ENCODE data around the gene STAC. TPM values are rescaled to one million over a fixed set of nuclear protein-coding genes. Genes with fewer than 3 reads are reported as not detected.
A peak's percentile ranks its signal among the peaks of the same experiment; 100 is the strongest.

STAC gene
- total RNA-seq, 1 donor from 2014 or later = 0.18 TPM

GRCh38 chr3:36484386-36484785 lies 104.1 kb downstream of the STAC start:
- peaks cover 13% of the 10 kb centered on the region for H3K4me1 Mint-ChIP-seq (ENCODE audit: unreplicated experiment)
- no peak overlapping the region for H3K27ac Mint-ChIP-seq (ENCODE audit: unreplicated experiment)
- H3K27me3 Mint-ChIP-seq (ENCODE audit: unreplicated experiment) = no peaks in the 10 kb centered on the region
- no peak overlapping the region for H3K4me3 Mint-ChIP-seq (ENCODE audit: unreplicated experiment)
- no peaks in the 10 kb centered on the region for H3K36me3 Mint-ChIP-seq (ENCODE audit: low read depth, unreplicated experiment)
- no peak for TF ChIP-seq CTCF (IDR thresholded peaks at IDR 0.05; ENCODE audit: unreplicated experiment)
- no peaks in the 10 kb centered on the region for H3K9me3 Mint-ChIP-seq (ENCODE audit: unreplicated experiment)
- DNase-seq (ENCODE audit: low spot score) = no peak

GRCh38 chr3:36486009-36486795 lies 105.9 kb downstream of the STAC start:
- no peak for TF ChIP-seq CTCF (IDR thresholded peaks at IDR 0.05; ENCODE audit: unreplicated experiment)
- H3K27me3 Mint-ChIP-seq (ENCODE audit: unreplicated experiment) = no peaks in the 10 kb centered on the region
- H3K4me1 Mint-ChIP-seq (ENCODE audit: unreplicated experiment) = peaks cover 13% of the 10 kb centered on the region
- no peaks in the 10 kb centered on the region for H3K36me3 Mint-ChIP-seq (ENCODE audit: low read depth, unreplicated experiment)
- no peak overlapping the region for H3K4me3 Mint-ChIP-seq (ENCODE audit: unreplicated experiment)
- DNase-seq (ENCODE audit: low spot score) = no peak
- peak overlapping the region; percentile 68 for H3K27ac Mint-ChIP-seq (ENCODE audit: unreplicated experiment)
- H3K9me3 Mint-ChIP-seq (ENCODE audit: unreplicated experiment) = no peaks in the 10 kb centered on the region

GRCh38 chr3:36487616-36488015 lies 107.3 kb downstream of the STAC start:
- DNase-seq (ENCODE audit: low spot score) = no peak
- H3K4me3 Mint-ChIP-seq (ENCODE audit: unreplicated experiment) = no peak overlapping the region
- peaks cover 13% of the 10 kb centered on the region for H3K4me1 Mint-ChIP-seq (ENCODE audit: unreplicated experiment)
- no peaks in the 10 kb centered on the region for H3K27me3 Mint-ChIP-seq (ENCODE audit: unreplicated experiment)
- H3K27ac Mint-ChIP-seq (ENCODE audit: unreplicated experiment) = no peak overlapping the region
- TF ChIP-seq CTCF (IDR thresholded peaks at IDR 0.05; ENCODE audit: unreplicated experiment) = no peak
- no peaks in the 10 kb centered on the region for H3K36me3 Mint-ChIP-seq (ENCODE audit: low read depth, unreplicated experiment)
- H3K9me3 Mint-ChIP-seq (ENCODE audit: unreplicated experiment) = no peaks in the 10 kb centered on the region

- Mint-ChIP-seq H3K27me3 (ENCODE audit: unreplicated experiment) (no peaks in the 10 kb centered on the region), H3K36me3 (ENCODE audit: low read depth, unreplicated experiment) (no peaks in the 10 kb centered on the region), H3K4me3 (ENCODE audit: unreplicated experiment) (no peak overlapping the region), H3K27ac (ENCODE audit: unreplicated experiment) (no peak overlapping the region), H3K9me3 (ENCODE audit: unreplicated experiment) (no peaks in the 10 kb centered on the region), H3K4me1 (ENCODE audit: unreplicated experiment) (peaks cover 13% of the 10 kb centered on the region)
- DNase-seq (ENCODE audit: low spot score) = no peak
- no peak for TF ChIP-seq CTCF (IDR thresholded peaks at IDR 0.05; ENCODE audit: unreplicated experiment)
Measured at GRCh38 chr3:36488077-36488789, 107.9 kb downstream of the STAC start.

GRCh38 chr3:36489101-36489500 lies 108.8 kb downstream of the STAC start:
- no peak for TF ChIP-seq CTCF (IDR thresholded peaks at IDR 0.05; ENCODE audit: unreplicated experiment)
- no peaks in the 10 kb centered on the region for H3K9me3 Mint-ChIP-seq (ENCODE audit: unreplicated experiment)
- no peak for DNase-seq (ENCODE audit: low spot score)
- H3K4me1 Mint-ChIP-seq (ENCODE audit: unreplicated experiment) = peaks cover 13% of the 10 kb centered on the region
- H3K27me3 Mint-ChIP-seq (ENCODE audit: unreplicated experiment) = no peaks in the 10 kb centered on the region
- H3K4me3 Mint-ChIP-seq (ENCODE audit: unreplicated experiment) = no peak overlapping the region
- no peaks in the 10 kb centered on the region for H3K36me3 Mint-ChIP-seq (ENCODE audit: low read depth, unreplicated experiment)
- no peak overlapping the region for H3K27ac Mint-ChIP-seq (ENCODE audit: unreplicated experiment)

Measured in endothelial cell (in vitro differentiated cells).